Astrocyte (in vitro differentiated cells and primary cell): ENCODE data around the gene GATA2. TPM values are rescaled to one million over a fixed set of nuclear protein-coding genes. Genes with fewer than 3 reads are reported as not detected.

Source experiments
- DNase-seq: peaks from one replicate; pipeline ENCODE4 v3.0.0-alpha.2; 2010; ENCODE audit warnings: low read depth
- FAIRE-seq: peaks from 2 replicates; lab custom pipeline; 2011; peaks lifted over from hg19 to GRCh38; lab: Jason Lieb, UNC
- H2AFZ ChIP-seq: 2 replicates; pipeline ENCODE4 v1.6.0; 2012; ENCODE audit warnings: low read depth, low read length, inconsistent platforms
- H3K27ac ChIP-seq: 2 replicates; pipeline ENCODE4 v1.5.1; 2011; ENCODE audit warnings: low read depth, low read length, inconsistent platforms
- H3K27me3 ChIP-seq: 2 replicates; pipeline ENCODE4 v1.6.0; 2011; ENCODE audit warnings: low read length, inconsistent platforms; ENCODE audit not compliant: insufficient read depth
- H3K36me3 ChIP-seq: 2 replicates; pipeline ENCODE4 v1.5.1; 2011; ENCODE audit warnings: low read length, inconsistent platforms; ENCODE audit not compliant: insufficient read depth
- H3K4me1 ChIP-seq: 2 replicates; pipeline ENCODE4 v1.5.1; 2011; ENCODE audit warnings: low read length, inconsistent platforms; ENCODE audit not compliant: insufficient read depth
- H3K4me2 ChIP-seq: 2 replicates; pipeline ENCODE4 v1.6.0; 2012; ENCODE audit warnings: low read length, inconsistent platforms
- H3K4me3 ChIP-seq: 2 replicates; pipeline ENCODE4 v1.5.1; 2011; ENCODE audit warnings: low read depth, mild to moderate bottlenecking, low read length, inconsistent platforms; ENCODE audit not compliant: insufficient read depth
- H3K79me2 ChIP-seq: 2 replicates; pipeline ENCODE4 v1.6.0; 2012; ENCODE audit warnings: mild to moderate bottlenecking, low read length, inconsistent platforms; ENCODE audit not compliant: insufficient read depth
- H3K9ac ChIP-seq: 2 replicates; pipeline ENCODE4 v1.6.0; 2012; ENCODE audit warnings: mild to moderate bottlenecking, low read length, inconsistent platforms
- H3K9me3 ChIP-seq: 2 replicates; pipeline ENCODE4 v1.5.1; 2012; ENCODE audit warnings: low read depth, mild to moderate bottlenecking, low read length, inconsistent platforms; ENCODE audit not compliant: insufficient read depth
- H4K20me1 ChIP-seq: 2 replicates; pipeline ENCODE4 v1.6.0; 2012; ENCODE audit warnings: low read length, inconsistent platforms; ENCODE audit not compliant: insufficient read depth
- H3K27ac Mint-ChIP-seq: one replicate; pipeline ENCODE4 v1.8.0; 2021; ENCODE audit warnings: mild to moderate bottlenecking, mixed read lengths; ENCODE audit not compliant: unreplicated experiment
- H3K27me3 Mint-ChIP-seq: one replicate; pipeline ENCODE4 v1.8.0; 2021; ENCODE audit warnings: low read depth, mixed read lengths; ENCODE audit not compliant: unreplicated experiment
- H3K36me3 Mint-ChIP-seq: one replicate; pipeline ENCODE4 v1.8.0; 2021; ENCODE audit warnings: low read depth, mixed read lengths; ENCODE audit not compliant: unreplicated experiment
- H3K4me1 Mint-ChIP-seq: one replicate; pipeline ENCODE4 v1.8.0; 2021; ENCODE audit warnings: low read depth, mixed read lengths; ENCODE audit not compliant: unreplicated experiment
- H3K4me3 Mint-ChIP-seq: one replicate; pipeline ENCODE4 v1.8.0; 2021; ENCODE audit warnings: mild to moderate bottlenecking, moderate library complexity, mixed read lengths; ENCODE audit not compliant: unreplicated experiment
- H3K9me3 Mint-ChIP-seq: one replicate; pipeline ENCODE4 v1.8.0; 2021; ENCODE audit warnings: mild to moderate bottlenecking, mixed read lengths; ENCODE audit not compliant: unreplicated experiment
- EZH2 ChIP-seq: IDR thresholded peaks from 2 replicates; pipeline ENCODE4 v1.6.1; 2012; ENCODE audit warnings: mild to moderate bottlenecking, low read length, inconsistent platforms; ENCODE audit not compliant: insufficient read depth
- total RNA-seq: library from RNA; stranded (reverse); gene quantifications from 2 replicates; pipeline ENCODE4 v1.2.1, GENCODE V29; 2021
- TF ChIP-seq, protein P1 (sequence below): IDR thresholded peaks from 2 replicates; pipeline ENCODE4 v1.5.1; 2011; ENCODE audit warnings: low read depth, mild to moderate bottlenecking, inconsistent platforms, low read length, moderate library complexity; ENCODE audit not compliant: insufficient read depth

Gene GATA2
- total RNA-seq, 1 donor from 2014 or later, result 1.7 TPM

DNA sequence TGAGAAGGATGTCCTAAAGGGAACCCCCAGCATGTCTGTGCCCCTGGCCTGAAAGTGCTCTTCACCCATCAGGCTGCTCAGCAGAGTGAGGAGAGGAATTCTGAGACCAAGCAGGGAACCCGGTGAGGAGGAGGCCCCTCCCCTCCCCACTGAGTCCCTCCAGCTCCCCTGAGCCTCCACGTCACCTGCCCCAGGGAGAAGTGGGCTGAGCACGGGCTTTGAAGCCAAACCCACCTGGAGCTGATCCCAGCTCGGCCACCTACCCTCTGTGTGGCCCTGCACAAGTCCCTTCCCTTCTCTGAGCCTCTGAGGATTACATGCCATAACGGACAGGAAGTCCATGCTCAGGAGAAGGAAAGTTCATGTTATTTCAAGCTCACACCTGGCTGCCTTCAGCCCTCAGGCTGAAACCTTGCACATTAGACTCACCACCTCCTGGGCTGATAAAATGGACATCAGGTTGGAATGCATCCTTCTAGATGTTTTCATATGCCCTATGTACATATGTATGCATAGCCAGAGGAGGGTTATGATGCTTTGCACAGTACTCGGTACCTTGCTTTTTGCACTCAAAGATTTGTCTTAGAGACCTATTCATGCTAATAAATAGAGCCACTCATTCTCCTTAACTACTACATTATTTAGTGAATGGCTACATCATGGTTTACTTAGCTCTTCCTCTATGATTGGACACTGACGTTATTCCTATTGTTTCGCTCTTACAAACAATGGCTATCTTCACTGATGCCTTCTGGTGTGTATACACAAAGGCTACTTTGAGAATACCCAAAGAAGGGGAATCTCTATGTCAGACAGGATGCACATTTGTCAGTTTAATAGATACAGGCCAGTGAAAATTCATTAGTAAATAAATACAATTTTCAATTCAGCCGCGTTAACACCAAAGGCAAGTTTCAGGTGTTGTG, 31.6 kb upstream of the GATA2 start:
- Histone ChIP-seq H3K4me1 (no peaks in the 10 kb centered on the region), H3K79me2 (no peaks in the 10 kb centered on the region), H3K4me3 (no peak overlapping the region), H4K20me1 (no peaks in the 10 kb centered on the region), H2AFZ (no peak overlapping the region), H3K36me3 (no peaks in the 10 kb centered on the region), H3K4me2 (no peak overlapping the region), H3K9me3 (no peaks in the 10 kb centered on the region), H3K27me3 (peaks cover 46% of the 10 kb centered on the region), H3K27ac (no peak overlapping the region), H3K9ac (no peak overlapping the region)
- peaks cover 43% of the 10 kb centered on the region for H3K27me3 Mint-ChIP-seq
- TF ChIP-seq, protein P1, sequence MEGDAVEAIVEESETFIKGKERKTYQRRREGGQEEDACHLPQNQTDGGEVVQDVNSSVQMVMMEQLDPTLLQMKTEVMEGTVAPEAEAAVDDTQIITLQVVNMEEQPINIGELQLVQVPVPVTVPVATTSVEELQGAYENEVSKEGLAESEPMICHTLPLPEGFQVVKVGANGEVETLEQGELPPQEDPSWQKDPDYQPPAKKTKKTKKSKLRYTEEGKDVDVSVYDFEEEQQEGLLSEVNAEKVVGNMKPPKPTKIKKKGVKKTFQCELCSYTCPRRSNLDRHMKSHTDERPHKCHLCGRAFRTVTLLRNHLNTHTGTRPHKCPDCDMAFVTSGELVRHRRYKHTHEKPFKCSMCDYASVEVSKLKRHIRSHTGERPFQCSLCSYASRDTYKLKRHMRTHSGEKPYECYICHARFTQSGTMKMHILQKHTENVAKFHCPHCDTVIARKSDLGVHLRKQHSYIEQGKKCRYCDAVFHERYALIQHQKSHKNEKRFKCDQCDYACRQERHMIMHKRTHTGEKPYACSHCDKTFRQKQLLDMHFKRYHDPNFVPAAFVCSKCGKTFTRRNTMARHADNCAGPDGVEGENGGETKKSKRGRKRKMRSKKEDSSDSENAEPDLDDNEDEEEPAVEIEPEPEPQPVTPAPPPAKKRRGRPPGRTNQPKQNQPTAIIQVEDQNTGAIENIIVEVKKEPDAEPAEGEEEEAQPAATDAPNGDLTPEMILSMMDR, result no peak
- no peak for TF ChIP-seq EZH2
- H3K27ac Mint-ChIP-seq, result no peak overlapping the region
- H3K4me3 Mint-ChIP-seq, result no peak overlapping the region
- peaks cover 3% of the 10 kb centered on the region for H3K36me3 Mint-ChIP-seq
- FAIRE-seq (no peak), DNase-seq (no peak)
- peaks cover 2% of the 10 kb centered on the region for H3K9me3 Mint-ChIP-seq
- H3K4me1 Mint-ChIP-seq, result no peaks in the 10 kb centered on the region

DNA sequence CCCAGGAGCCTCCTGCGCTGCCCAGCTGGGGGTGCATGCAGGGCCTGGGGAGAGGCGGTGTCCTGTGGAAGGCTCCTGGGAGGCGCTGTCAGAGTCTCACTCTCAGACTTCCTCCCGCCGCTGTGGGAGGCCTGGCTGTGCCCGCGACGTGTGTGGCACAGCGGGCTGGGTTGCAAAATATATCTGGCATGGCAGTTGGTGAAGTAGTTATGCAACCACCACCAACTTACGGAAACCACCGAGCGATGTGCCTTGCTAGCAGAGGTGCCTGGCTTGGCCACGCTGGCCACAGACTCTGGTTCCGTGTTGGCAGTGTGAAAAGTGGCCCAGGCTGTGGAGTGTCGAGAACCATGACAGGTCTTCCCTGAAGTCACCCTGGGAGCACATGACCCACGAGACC, 30.6 kb upstream of the GATA2 start:
- Histone ChIP-seq H3K79me2 (no peaks in the 10 kb centered on the region), H3K9ac (no peak overlapping the region), H2AFZ (no peak overlapping the region), H3K9me3 (no peaks in the 10 kb centered on the region), H3K4me2 (no peak overlapping the region), H3K27ac (no peak overlapping the region), H3K27me3 (peaks cover 51% of the 10 kb centered on the region), H3K4me1 (no peaks in the 10 kb centered on the region), H3K36me3 (no peaks in the 10 kb centered on the region), H4K20me1 (no peaks in the 10 kb centered on the region), H3K4me3 (no peak overlapping the region)
- no peak for FAIRE-seq
- H3K27ac Mint-ChIP-seq, result no peak overlapping the region
- H3K4me1 Mint-ChIP-seq, result no peaks in the 10 kb centered on the region
- DNase-seq, result no peak
- peaks cover 54% of the 10 kb centered on the region for H3K27me3 Mint-ChIP-seq
- H3K9me3 Mint-ChIP-seq, result peaks cover 2% of the 10 kb centered on the region
- H3K36me3 Mint-ChIP-seq, result peaks cover 3% of the 10 kb centered on the region
- TF ChIP-seq EZH2, result no peak
- TF ChIP-seq, protein P1, result no peak
- no peak overlapping the region for H3K4me3 Mint-ChIP-seq

DNA sequence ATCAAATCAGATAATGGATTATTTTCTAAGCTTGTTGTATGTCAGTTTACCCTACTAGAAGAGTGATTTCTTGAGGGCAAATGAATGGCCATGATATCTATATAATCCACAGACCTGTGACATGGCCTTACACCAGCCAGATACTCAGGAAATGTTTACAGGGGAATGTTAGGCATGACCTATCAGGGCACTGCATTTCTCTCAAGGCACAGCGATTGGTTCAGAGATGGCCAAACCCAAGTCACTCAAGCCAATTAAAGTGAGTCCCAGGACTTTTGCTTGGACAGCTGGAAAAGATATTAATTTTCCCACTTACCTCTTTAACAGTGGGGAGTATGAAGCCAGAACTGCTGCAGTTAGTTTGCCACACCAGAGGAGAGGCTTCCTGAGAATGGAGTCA, 28.7 kb upstream of the GATA2 start:
- no peak for TF ChIP-seq EZH2
- TF ChIP-seq, protein P1, result no peak
- Mint-ChIP-seq H3K4me3 (no peak overlapping the region), H3K36me3 (peaks cover 3% of the 10 kb centered on the region), H3K9me3 (no peaks in the 10 kb centered on the region), H3K27ac (no peak overlapping the region), H3K27me3 (peaks cover 56% of the 10 kb centered on the region), H3K4me1 (no peaks in the 10 kb centered on the region)
- Histone ChIP-seq H3K27ac (no peak overlapping the region), H4K20me1 (no peaks in the 10 kb centered on the region), H3K4me1 (no peaks in the 10 kb centered on the region), H3K9me3 (no peaks in the 10 kb centered on the region), H2AFZ (no peak overlapping the region), H3K4me2 (no peak overlapping the region), H3K4me3 (no peak overlapping the region), H3K79me2 (no peaks in the 10 kb centered on the region), H3K27me3 (peaks cover 55% of the 10 kb centered on the region), H3K9ac (no peak overlapping the region), H3K36me3 (no peaks in the 10 kb centered on the region)
- no peak for DNase-seq
- FAIRE-seq, result no peak
